Body of pancreas (tissue), 4 donors: Measurements from ENCODE around the gene XRCC6.
"Not testable (repeated sequence)": the region's sequence is repeated elsewhere in the genome, so short reads cannot be mapped to it uniquely, and the experiment has no call there.

ENCODE experiments used
- POLR2A ChIP-seq, 3 donors: fragments of 450-650 bp; IDR thresholded peaks; one replicate each; pipeline ENCODE4 v1.6.1; 2016; ENCODE audit warnings: antibody characterized with exemption in 3 of 3, mild to moderate bottlenecking in 2 of 3
- TF ChIP-seq, protein P1 (sequence below), 7 experiments: fragments of 450-650 bp in 4 of 7; fragments of 200-600 bp in 3 of 7; sonication (generic) in 3 of 7; IDR thresholded peaks; one replicate each; pipeline ENCODE4 v1.5.1; 2016 to 2019; ENCODE audit warnings: antibody characterized with exemption in 7 of 7

DNA sequence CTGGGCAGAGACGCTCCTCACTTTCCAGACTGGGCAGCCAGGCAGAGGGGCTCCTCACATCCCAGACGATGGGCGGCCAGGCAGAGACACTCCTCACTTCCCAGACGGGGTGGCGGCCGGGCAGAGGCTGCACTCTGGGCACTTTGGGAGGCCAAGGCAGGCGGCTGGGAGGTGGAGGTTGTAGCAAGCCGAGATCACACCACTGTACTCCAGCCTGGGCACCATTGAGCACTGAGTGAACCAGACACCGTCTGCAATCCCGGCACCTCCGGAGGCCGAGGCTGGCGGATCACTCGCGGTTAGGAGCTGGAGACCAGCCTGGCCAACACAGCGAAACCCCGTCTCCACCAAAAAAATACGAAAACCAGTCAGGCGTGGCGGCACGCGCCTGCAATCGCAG, 10.5 kb downstream of the XRCC6 start:
- TF ChIP-seq, protein P1, sequence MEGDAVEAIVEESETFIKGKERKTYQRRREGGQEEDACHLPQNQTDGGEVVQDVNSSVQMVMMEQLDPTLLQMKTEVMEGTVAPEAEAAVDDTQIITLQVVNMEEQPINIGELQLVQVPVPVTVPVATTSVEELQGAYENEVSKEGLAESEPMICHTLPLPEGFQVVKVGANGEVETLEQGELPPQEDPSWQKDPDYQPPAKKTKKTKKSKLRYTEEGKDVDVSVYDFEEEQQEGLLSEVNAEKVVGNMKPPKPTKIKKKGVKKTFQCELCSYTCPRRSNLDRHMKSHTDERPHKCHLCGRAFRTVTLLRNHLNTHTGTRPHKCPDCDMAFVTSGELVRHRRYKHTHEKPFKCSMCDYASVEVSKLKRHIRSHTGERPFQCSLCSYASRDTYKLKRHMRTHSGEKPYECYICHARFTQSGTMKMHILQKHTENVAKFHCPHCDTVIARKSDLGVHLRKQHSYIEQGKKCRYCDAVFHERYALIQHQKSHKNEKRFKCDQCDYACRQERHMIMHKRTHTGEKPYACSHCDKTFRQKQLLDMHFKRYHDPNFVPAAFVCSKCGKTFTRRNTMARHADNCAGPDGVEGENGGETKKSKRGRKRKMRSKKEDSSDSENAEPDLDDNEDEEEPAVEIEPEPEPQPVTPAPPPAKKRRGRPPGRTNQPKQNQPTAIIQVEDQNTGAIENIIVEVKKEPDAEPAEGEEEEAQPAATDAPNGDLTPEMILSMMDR (IDR thresholded peaks at IDR 0.05) = not testable (repeated sequence)
- TF ChIP-seq POLR2A (IDR thresholded peaks at IDR 0.05) = not testable (repeated sequence)
